Peyer's patch (tissue), 4 donors: ENCODE data around the gene IFNG-AS1.

Source experiments
- CTCF ChIP-seq, 6 experiments: fragments of 450-650 bp in 4 of 6; fragments of 200-600 bp in 2 of 6; sonication (generic) in 1 of 6; IDR thresholded peaks; one replicate each; pipeline ENCODE4 v1.5.1; 2017 to 2019; ENCODE audit warnings: antibody characterized with exemption in 6 of 6, mild to moderate bottlenecking in 3 of 6, moderate library complexity in 1 of 6
- POLR2A ChIP-seq, 2 donors: fragments of 450-650 bp; IDR thresholded peaks; one replicate each; pipeline ENCODE4 v1.5.1; 2017; ENCODE audit warnings: antibody characterized with exemption in 2 of 2, mild to moderate bottlenecking in 2 of 2, moderate library complexity in 2 of 2

GRCh38 chr12:67952787-67953186 lies 36.5 kb upstream of the IFNG-AS1 start:
- no peak for TF ChIP-seq CTCF (IDR thresholded peaks at IDR 0.05)
- no peak for TF ChIP-seq POLR2A (IDR thresholded peaks at IDR 0.05)
